Stimulated activated CD8-positive, alpha-beta memory T cell treated with anti-CD3 and anti-CD28 coated beads, Interleukin-15, amount 100 ng/mL, for 48 hours (primary cell): Measurements from ENCODE around the gene DLAT.
"Not testable (repeated sequence)": the region's sequence is repeated elsewhere in the genome, so short reads cannot be mapped to it uniquely, and the experiment has no call there.

Experiments
- DNase-seq, 2 donors: peaks; one replicate each; pipeline ENCODE4 v3.0.0-alpha.2; 2020; ENCODE audit warnings: low read depth in 2 of 2

The DLAT gene

DNA sequence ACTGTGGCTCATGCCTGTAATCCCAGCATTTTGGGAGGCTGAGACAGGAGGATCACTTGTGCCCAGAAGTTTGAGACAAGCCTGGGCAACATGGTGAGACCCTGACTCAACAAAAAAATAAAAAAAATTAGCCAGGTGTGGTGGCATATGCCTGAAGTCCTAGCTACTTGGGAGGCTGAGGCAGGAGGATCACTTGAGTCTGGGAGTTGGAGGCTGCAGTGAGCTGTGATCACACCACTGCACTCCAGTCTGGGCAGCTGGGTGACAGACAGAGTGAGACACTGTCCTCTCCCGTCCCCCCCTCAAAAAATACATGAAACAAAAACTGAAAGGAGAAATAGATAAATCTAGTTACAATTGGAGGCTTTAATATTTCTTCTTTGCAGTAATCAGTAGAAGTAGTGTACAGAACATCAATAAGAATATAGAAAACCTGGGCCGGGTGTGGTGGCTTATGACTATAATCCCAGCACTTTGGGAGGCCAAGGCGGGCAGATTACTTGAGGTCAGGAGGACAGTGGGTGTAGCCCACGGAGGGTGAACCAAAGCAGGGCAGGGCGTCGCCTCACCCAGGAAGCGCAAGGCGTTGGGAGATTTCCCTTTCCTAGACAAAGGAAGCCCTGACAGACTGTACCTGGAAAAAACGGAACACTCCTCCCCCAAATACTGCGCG, 19.6 kb upstream of the DLAT start:
- no peak for DNase-seq

DNA sequence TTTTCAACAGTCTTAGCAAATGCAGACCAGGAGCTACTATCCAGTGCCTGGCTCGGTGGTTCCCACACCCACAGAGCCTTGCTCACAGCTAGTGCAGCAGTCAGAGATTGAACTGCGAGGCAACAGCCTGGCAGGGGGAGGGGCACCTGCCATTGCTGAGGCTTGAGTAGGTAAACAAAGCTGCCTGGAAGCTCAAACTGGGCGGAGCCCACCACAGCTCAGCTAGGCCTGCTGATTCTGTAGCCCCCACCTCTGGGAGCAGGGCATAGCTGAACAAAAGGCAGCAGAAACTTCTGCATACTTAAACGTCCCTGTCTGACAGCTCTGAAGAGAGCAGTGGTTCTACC, 19.1 kb upstream of the DLAT start:
- not testable (repeated sequence) for DNase-seq

DNA sequence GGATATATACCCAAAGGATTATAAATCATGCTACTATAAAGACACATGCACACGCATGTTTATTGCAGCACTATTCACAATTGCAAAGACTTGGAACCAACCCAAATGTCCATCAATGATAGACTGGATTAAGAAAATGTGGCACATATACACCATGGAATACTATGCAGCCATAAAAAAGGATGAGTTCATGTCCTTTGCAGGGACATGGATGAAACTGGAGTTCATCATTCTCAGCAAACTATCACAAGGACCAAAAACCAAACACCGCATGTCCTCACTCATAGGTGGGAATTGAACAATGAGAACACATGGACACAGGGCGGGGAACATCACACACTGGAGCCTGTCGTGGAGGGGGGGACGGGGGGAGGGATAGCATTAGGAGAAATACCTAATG, 13.8 kb upstream of the DLAT start:
- DNase-seq = not testable (repeated sequence)

DNA sequence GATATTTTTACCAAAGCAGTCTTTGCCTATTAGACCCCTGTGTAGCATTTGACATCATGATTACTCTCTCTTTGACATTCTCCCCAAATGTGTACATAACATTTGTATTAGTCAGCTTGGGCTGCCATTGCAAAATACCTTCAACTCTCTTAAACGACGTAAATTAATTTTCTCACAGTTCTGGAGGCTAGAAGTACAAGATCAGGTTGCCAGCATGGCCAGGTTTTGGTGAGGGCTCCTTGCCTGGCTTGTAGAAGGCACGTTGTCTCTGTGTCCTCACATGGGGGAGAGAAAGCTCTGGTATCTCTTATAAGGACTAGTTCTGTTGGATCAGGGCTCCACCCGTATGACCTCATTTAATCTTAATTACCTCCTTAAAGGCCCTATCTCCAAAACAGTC, 12.3 kb upstream of the DLAT start:
- DNase-seq = no peak

DNA sequence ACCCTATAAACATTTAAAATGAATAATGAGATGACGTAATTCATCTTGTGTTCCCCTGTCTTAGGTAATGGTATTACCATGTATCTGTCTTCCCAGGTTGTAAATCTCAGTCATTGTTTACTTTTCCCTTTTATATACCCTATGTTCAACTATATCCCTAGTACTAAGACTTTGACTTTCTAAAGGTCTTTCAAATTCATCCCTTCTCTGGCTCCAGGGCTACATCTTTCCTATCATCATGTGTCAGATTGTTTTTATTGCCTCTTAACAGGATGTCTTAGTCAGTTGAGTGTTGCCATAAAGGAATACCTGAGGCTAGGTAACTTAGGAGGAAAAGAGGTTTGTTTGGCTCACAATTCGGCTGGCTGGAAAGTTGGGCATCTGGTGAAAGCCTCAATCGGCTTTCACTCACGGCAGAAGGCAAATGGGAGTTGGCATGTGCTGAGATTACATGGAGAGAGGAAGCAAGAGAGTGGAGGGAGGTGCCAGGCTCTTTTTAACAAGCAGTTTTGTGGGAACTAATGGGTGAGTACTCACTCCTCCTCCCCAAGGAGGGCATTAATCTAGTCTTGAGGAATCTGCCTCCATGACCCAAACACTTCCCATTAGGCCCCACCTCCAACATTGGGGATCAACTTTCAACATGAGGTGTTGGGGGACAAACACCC, 11.6 kb upstream of the DLAT start:
- no peak for DNase-seq

DNA sequence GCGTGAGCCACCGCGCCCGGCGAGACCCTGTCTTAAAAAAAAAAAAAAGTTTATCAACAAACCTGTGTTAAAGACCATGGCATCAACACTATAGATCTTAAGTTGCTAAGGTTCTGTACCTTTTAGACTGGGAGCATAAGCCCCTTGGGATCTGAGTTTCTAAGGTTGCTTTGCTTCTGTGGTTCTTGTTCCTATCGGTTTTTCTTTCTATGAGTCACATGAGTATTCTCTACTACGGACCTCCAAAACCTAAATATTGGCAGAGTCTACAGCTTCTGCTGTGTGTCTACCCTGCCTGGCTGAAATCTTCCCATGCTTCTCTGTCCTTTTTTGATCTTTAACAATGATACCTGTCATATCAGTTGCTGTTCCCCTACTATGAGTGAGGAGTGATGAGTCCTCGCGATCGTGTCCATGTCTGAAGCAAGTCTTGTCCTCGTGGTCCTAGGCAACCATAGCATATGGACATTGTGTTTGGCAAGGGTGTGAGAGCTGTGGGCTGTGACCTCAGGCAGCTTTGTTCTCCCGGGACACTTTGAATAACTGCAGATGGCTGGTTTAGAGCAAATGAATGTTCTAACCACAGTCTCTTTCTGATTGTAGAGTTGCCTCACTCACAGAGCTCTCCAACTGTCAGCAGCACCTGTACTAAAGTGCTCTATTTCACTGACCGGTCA, 9.0 kb upstream of the DLAT start:
- no peak for DNase-seq

DNA sequence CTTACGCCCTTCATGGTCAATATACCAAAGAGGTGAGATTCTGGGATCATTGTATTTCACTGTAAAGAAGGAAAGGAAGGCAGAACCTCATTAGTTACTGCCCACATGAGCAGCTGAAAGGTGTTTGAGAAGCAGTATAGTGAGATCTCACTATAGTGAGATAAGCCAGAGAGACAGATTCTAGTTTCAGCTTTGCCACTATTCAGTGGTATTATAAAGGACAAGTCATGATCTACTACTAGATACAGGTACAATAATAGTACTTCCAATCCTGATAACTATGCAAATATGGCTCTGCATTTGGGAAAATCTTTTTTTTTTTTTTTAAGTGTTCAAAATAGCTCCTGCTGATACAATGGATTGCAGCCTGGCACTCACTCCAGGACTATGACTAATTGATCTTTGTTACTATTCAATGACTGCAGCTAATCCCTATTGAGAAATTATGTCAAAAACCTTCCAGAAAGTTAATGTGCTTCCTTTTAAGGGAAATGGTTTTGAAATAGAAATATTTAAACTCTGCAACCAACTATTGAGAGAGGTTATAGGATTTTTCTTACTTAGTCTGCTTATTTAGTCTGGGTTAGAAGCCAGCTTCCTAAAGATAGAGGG, 8.3 kb upstream of the DLAT start:
- DNase-seq = no peak

DNA sequence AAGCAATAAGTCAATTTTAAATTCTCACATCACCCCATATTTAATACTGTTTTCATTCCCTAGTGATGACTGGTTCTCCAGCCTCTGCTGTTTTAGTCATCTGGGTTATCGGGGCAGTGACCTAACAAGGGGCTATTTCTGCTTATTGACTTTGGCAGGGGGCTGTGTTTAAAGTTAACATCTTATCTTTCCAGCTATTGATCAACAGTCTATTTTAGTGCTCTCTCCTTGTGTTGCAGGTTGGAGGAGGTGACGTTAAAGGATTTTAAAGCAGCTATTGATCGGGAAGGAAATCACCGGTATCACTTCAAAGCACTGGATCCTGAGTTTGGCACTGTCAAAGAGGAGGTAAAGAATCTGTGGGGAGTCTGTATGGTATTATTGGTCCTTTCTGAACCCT, 7.7 kb upstream of the DLAT start:
- DNase-seq = no peak

DNA sequence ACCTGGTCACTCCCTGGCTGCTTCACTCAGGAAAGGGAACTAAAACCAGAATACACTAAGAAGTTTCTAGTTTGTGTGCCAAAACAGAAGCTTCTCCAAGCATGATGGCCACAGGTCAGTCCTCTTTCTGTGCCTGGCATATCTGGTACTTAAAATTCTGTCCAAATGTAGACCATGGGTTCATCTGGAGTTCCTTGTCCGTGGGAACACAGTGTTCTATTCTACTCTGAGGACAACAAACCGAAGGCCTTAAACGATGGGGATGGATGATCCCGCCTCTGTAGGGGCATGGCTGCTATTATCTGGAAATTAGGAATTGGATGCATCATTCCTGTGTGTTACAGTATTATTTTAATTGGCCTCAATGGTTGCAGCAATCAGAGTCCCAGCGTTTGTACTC, 6.1 kb upstream of the DLAT start:
- no peak for DNase-seq

DNA sequence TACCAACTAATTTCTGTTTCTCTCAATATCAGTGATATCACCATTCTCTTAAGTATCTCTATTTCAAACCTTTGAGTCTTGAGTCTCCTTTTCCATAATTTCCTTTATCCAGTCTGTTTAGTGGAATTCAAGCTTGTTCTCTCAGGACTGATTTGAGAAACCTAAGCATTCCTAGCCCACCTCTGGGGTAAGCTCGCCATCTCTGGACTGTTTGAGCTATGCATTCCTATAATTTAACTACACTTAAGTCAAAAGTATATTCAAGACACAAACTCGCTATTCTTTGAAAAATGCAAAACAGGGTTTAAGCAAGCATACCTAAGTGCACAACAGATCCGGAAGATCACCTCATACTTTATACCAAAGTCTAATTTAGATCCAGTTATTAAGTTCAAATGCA, 2.1 kb upstream of the DLAT start:
- DNase-seq = no peak

DNA sequence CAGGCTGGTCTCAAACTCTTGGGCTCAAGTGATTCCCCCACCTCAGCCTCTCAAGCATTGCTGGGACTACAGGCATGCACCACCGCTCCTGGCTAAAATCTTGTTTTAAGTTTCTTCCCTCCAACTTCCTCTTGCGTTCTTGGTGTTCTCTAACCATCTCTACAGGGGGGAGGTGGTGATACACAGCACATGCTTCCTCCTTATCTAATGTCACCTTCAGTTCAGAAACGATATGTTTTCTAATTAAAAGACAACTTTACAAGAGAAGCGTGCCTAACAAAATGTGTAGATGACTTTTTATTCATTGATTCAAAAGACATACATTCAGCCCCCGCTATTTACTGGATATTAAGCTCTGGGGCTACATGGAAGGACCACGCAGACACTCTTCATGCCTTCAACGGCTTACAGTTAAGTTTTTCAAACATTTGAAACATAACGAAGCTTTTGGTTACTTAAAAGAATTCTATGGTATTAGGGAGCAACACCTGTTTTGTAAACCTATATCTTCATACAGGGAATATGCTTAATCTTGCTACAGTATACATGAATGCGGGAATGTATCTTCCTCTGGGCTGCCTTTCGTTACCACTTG, 933 bp upstream of the DLAT start:
- no peak for DNase-seq

DNA sequence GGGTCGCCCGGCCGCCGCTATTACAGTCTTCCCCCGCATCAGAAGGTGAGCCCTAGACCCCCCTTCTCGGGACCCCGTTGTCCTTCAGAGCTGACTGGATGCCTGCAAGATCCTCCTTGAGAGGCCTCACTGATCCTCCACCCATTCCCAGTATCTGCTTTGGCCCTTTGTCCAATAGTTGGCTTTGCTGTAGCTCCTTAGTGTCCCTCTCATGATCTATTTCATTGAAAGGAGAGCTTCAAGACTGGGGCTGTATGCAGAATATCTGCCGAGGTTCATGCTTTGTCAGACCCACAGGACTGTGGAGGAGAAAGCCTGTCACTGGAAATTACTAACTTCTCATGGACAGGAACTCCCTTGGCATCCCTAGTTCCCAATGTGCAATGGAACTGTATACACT, 499 bp downstream of the DLAT start:
- no peak for DNase-seq

DNA sequence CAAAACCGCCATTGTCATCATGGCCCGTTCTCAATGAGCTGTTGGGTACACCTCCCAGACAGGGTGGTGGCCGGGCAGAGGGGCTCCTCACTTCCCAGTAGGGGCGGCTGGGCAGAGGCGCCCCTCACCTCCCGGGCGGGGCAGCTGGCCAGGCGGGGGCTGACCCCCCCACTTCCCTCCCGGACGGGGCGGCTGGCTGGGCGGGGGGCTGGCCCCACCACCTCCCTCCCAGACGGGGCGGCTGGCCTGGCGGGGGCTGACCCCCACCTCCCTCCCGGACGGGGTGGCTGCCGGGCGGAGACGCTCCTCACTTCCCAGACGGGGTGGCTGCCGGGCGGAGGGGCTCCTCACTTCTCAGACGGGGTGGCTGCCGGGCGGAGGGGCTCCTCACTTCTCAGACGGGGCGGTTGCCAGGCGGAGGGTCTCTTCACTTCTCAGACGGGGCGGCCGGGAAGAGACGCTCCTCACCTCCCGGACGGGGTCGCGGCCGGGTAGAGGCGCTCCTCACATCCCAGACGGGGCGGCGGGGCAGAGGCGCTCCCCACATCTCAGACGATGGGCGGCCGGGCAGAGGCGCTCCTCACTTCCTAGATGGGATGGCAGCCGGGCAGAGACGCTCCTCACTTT, 1.7 kb downstream of the DLAT start:
- DNase-seq = not testable (repeated sequence)

DNA sequence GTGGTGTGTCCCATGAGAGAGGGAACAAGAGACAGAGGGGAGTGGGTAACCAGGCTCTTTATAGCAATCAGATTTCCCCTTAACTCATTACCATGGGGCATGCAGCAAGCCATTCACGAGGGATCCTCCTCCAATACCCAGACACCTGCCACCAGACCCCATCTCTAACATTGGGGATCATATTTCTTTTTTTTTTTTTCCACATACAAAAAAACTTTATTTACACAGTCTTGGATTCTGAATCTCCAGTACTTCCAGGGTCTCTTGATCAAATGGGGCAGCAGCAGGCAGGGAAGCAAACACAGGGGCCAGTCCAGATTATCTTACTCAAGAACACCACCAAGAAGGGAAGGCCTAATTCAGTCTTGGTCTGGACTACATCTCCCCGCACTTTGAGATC, 4.3 kb downstream of the DLAT start:
- no peak for DNase-seq

DNA sequence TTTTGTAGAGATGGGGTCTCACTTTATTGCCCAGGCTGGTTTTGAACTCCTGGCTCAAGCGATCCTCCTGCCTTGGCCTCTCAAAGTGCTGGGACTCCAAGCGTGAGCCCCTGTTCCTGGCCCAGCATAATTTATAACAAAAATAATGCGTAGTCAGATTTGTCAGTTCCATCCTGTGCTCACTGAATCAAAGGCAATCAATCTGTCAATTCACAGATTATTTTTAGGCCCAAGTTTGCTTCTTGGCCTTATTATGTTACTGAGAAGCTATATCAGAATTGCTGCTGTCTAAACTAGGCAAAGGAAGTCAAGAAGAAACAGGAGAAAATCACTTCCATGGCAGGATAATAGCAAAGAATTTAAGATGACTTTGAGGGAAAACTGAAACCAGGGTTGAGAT, 8.7 kb downstream of the DLAT start:
- no peak for DNase-seq

DNA sequence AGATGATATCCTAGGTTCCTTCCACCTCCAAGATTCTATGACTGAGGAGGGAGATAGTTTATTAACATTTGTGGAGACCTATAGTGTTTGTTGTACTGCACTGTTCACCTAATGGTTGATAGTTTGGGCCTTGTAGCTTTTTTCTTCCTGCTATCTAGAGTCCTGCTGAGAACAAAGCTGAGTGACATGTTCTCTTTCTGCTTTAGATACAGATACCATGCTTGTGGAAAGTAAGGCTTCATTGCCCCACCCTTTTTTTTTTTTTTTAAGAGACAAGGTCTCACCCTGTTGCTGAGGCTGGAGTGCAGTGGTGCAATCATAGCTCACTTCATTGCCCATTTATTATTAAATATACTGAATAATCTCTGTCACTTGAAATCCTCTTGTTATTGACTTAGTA, 12.3 kb downstream of the DLAT start:
- no peak for DNase-seq

DNA sequence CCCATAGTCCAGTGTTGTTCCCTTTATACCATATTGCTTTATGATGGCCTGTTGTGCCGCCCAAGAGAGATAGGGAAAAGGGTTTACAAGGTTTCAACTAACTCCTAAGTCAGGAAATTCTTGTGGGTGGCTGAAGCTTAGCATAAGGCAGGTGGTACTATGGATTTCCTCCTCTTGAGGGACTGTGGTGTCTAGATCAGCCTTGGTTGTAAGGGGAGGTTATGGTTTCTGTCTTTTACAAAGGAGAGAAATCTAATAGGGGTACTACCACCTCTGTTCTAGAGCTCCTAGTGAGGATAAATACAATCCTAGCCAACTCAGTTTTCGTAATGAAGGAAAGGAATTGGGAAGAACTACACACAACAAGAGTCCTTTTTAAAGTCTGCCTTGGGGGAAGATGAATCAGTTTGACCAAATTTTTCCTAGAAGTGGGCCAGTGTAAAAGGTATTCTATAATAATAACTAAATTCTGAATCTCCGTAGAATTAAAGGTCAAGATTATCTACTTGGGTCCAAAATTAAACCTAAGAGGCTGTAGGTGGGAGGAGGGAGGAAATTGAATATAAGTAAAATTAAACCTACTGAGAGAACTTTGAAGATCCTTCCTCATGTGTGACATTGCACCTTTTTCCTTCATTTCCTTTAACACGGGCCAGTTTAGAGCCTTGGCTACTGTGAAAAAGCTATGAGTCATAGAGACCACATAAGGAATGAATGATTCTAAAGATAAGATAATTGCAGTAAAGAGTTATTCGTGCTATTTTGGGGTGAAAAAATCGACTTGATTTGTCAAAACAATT, 17.2 kb downstream of the DLAT start:
- no peak for DNase-seq

DNA sequence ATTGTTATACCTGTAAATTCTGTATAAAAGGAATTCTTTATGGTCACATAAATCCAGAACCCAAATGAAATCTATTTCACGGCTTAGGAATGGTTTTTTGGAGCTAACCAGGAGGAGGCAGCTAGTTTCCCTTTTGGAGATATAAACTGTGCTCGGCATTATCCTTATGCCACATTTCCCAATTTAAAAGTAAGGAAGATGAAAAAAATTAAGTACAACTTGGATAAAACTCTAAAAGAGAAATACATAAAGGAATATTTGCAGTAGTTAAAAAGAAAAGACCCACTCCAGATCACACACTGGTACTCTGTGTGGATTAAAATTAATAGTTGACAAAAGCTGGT, 17.7 kb downstream of the DLAT start:
- DNase-seq = no peak

DNA sequence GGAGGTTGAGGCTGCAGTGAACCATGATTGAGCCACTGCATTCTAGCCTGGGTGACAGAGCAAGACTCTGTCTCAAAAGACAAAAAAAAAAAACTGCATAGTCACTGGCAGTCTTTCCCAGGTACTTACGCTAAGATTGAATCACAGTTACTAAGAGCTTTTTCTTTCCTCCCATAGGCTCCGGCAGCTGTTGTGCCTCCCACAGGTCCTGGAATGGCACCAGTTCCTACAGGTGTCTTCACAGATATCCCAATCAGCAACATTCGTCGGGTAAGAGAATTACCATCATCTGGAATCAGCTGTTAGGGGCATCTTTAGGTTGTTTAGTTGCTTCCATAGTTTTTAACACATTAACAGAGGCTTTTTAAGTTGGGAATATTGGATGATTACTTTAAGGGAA, 19.8 kb downstream of the DLAT start:
- DNase-seq = no peak

DNA sequence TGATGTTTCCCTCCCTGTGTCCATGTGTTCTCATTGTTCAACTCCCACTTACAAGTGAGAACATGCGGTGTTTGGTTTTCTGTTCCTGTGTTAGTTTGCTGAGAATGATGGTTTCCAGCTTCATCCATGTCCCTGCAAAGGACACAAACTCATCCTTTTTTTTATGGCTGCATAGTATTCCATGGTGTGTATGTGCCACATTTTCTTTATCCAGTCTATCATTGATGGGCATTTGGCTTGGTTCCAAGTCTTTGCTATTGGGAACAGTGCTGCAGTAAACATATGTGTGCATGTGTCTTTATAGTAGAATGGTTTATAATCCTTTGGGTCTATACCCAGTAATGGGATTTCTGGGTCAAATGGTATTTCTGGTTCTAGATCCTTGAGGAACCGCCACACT, 21.4 kb downstream of the DLAT start:
- DNase-seq = not testable (repeated sequence)

DNA sequence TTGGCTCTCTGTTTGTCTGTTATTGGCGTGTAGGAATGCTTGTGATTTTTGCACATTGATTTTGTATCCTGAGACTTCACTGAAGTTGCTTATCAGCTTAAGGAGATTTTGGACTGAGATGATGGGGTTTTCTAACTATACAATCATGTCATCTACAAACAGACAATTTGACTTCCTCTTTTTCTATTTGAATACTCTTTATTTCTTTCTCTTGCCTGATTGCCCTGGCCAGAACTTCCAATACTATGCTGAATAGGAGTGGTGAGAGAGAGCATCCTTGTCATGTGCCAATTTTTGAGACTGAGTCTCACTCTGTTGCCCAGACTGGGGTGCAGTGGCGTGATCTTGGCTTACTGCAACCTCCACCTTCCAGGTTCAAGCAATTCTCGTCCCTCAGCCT, 23.0 kb downstream of the DLAT start:
- not testable (repeated sequence) for DNase-seq
